ENCODE measurements around the gene WRAP73.
"Not testable (repeated sequence)": the region's sequence is repeated elsewhere in the genome, so short reads cannot be mapped to it uniquely, and the experiment has no call there.

WRAP73 gene

DNA sequence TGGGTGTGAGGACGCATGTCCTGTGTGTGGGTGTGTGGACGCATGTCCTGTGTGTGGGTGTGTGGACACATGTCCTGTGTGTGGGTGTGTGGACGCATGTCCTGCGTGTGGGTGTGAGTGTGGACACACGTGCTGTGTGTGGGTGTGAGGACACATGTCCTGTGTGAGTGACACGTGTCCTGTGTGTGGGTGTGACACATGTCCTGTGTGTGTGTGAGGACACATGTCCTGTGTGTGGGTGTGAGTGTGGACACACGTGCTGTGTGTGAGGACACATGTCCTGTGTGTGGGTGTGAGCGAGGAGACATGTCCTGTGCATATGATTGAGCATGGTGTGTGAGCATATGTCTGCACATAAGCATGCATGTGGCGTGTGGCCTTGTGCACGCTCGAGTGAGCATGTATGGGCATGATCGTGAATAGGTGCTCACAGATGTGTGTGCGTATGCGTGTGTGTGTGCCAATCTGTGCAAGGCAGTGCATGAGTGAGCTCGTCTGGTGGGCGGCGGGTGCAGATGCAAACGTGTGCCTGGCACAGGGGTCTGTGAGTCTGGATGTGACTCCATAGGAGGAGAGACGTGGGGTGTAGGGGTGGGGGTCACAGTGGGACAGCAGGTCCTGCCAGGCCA, 63.8 kb downstream of the WRAP73 start:
- TF ChIP-seq, protein P1, sequence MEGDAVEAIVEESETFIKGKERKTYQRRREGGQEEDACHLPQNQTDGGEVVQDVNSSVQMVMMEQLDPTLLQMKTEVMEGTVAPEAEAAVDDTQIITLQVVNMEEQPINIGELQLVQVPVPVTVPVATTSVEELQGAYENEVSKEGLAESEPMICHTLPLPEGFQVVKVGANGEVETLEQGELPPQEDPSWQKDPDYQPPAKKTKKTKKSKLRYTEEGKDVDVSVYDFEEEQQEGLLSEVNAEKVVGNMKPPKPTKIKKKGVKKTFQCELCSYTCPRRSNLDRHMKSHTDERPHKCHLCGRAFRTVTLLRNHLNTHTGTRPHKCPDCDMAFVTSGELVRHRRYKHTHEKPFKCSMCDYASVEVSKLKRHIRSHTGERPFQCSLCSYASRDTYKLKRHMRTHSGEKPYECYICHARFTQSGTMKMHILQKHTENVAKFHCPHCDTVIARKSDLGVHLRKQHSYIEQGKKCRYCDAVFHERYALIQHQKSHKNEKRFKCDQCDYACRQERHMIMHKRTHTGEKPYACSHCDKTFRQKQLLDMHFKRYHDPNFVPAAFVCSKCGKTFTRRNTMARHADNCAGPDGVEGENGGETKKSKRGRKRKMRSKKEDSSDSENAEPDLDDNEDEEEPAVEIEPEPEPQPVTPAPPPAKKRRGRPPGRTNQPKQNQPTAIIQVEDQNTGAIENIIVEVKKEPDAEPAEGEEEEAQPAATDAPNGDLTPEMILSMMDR (IDR thresholded peaks at IDR 0.05), result no peak
- Histone ChIP-seq H3K9me3 (no peaks in the 10 kb centered on the region), H3K27ac (no peak overlapping the region), H3K27me3 (peaks cover 0 to 15% of the 10 kb centered on the region in 2 donors), H3K36me3 (no peaks in the 10 kb centered on the region), H3K4me3 (no peak overlapping the region), H3K4me1 (no peaks in the 10 kb centered on the region)
- intact Hi-C loops (cut with DNase I; ENCODE audit: low total_unique reads), result no loop called here
- DNase-seq, result no peak

DNA sequence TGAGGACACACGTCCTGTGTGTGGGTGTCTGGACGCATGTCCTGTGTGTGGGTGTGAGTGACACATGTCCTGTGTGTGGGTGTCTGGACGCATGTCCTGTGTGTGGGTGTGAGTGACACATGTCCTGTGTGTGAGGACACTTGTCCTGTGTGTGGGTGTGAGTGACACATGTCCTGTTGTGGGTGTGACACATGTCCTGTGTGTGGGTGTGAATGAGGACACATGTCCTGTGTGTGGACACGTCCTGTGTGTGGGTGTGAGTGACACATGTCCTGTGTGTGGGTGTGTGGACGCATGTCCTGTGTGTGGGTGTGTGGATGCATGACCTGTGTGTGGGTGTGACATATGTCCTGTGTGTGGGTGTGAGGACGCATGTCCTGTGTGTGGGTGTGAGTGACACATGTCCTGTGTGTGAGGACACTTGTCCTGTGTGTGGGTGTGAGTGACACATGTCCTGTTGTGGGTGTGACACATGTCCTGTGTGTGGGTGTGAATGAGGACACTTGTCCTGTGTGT, 64.5 kb downstream of the WRAP73 start:
- intact Hi-C loops (cut with DNase I; ENCODE audit: low total_unique reads), result not testable (repeated sequence)

DNA sequence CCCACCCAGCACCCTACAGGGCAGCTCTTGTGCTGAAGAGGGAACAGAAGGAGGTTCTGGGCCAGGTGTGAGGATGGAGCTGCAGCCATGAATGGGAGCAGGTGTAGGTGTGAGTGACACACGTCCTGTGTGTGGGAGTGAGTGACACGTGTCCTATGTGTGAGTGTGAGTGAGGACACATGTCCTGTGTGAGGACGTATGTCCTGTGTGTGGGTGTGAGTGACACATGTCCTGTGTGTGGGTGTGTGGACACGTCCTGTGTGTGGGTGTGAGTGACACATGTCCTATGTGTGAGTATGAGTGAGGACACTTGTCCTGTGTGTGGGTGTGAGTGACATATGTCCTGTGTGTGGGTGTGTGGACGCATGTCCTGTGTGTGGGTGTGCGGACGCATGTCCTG, 65.0 kb downstream of the WRAP73 start:
- DNase-seq, result no peak
- Histone ChIP-seq H3K4me1 (no peaks in the 10 kb centered on the region), H3K36me3 (no peaks in the 10 kb centered on the region), H3K9me3 (no peaks in the 10 kb centered on the region), H3K27ac (no peak overlapping the region), H3K4me3 (no peak overlapping the region), H3K27me3 (peaks cover 0 to 24% of the 10 kb centered on the region in 2 donors)
- TF ChIP-seq, protein P1 (IDR thresholded peaks at IDR 0.05), result no peak
- intact Hi-C loops (cut with DNase I; ENCODE audit: low total_unique reads), result no loop called here

More for the DNA sequence above, 64.5 kb downstream of the WRAP73 start:
- not testable (repeated sequence) for H3K36me3 ChIP-seq, H3K4me1 ChIP-seq, H3K27ac ChIP-seq, H3K4me3 ChIP-seq, H3K9me3 ChIP-seq, DNase-seq
- H3K27me3 ChIP-seq, result peaks cover 0 to 21% of the 10 kb centered on the region in 2 donors

DNA sequence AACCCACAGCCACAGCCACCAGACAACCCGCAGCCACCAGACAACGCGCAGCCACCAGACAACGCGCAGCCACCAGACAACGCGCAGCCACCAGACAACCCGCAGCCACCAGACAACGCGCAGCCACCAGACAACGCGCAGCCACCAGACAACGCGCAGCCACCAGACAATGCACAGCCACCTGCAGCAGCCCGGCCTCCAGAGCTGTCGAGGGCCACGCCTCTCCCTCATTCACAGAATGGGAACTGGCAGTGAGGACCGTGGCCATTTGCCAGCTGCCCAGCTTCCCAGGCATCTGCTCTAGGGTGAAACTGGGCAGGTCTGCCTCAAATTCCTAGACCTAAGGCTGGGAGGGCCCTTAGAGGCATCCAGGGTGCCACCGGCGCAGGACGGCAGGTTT, 66.2 kb downstream of the WRAP73 start:
- H3K9me3 ChIP-seq; H3K36me3 ChIP-seq; H3K27ac ChIP-seq; DNase-seq; intact Hi-C loops (cut with DNase I; ENCODE audit: low total_unique reads); H3K4me1 ChIP-seq; H3K4me3 ChIP-seq: not testable (repeated sequence)
- H3K27me3 ChIP-seq, result peaks cover 0 to 21% of the 10 kb centered on the region in 2 donors

DNA sequence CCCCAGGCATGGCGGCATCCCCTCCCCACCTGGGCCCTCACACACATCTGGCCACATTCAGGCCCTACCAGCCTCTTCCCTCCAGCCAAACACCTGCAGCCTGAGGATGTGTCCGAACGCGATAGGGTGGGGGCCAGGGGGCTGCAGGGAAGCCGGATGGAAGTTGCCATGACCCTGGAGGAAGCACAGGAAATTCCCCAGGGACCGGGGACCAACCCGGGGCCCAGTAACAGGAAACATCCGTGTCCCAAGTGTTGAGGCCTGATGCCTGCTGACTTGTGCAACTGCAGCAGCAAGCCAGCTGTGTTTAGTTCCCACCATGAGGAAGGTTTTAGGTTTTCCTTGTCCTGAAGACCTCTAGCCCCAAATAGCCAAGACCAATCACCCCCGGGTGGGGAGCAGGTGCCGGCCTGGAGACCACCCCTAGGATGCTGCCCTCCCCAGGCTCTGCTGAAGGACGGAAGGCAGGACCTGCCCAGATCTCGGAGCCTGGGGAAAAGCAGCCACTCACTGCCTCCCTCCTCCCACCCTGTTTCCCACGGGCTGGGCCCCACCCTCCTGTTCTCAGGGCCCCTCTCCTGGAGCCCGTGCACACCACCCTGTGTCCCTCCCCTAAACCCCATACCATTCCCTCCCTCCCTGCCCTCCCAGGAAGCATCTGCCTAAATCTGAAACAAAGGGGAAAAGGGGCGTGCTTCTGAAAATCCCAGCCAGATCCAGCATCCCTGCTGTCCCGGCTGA, 68.4 kb downstream of the WRAP73 start:
- TF ChIP-seq, protein P1 (IDR thresholded peaks at IDR 0.05), result no peak
- Histone ChIP-seq H3K4me1 (peaks cover 0 to 6% (median 3%) of the 10 kb centered on the region in 4 donors), H3K27me3 (peaks cover 0 to 32% of the 10 kb centered on the region in 2 donors), H3K9me3 (no peaks in the 10 kb centered on the region), H3K4me3 (no peak overlapping the region), H3K36me3 (no peaks in the 10 kb centered on the region), H3K27ac (no peak overlapping the region)
- intact Hi-C loops (cut with DNase I; ENCODE audit: low total_unique reads), result no loop called here
- DNase-seq, result no peak
